K562 (cell line): ENCODE measurements around the gene RCE1. TPM values are rescaled to one million over a fixed set of nuclear protein-coding genes. Genes with fewer than 3 reads are reported as not detected.

Experiments used
- BACH1 ChIP-seq: fragments of 200-800 bp; sonication (Bioruptor generic); IDR thresholded peaks from 2 replicates; pipeline ENCODE4 v1.6.1; 2016; ENCODE audit warnings: missing genetic modification characterization, missing compliant biosample characterization
- E2F6 ChIP-seq, 2 experiments: IDR thresholded peaks; 2 replicates each; pipeline ENCODE4 v1.6.1; 2011; ENCODE audit warnings: borderline replicate concordance in 1 of 2, control low read depth in 1 of 2, low read depth in 1 of 2, low read length in 1 of 2, mild to moderate bottlenecking in 1 of 2, mixed read lengths in 1 of 2, moderate library complexity in 1 of 2; ENCODE audit not compliant: insufficient read depth in 1 of 2, insufficient read length in 1 of 2, poor library complexity in 1 of 2, severe bottlenecking in 1 of 2; ENCODE audit errors: extremely low read depth in 1 of 2
- EHMT2 ChIP-seq: fragments of 450-650 bp; IDR thresholded peaks from 2 replicates; pipeline ENCODE4 v1.6.1; 2018; ENCODE audit warnings: antibody characterized with exemption
- HMGXB4 ChIP-seq: sonication (generic); formaldehyde crosslinking; IDR thresholded peaks from 2 replicates; pipeline ENCODE4 v1.8.1; 2023; ENCODE audit warnings: mild to moderate bottlenecking, missing genetic modification reagents
- MYC ChIP-seq, 2 experiments: fragments of 250-450 bp in 1 of 2; sonication (Bioruptor Pico) in 1 of 2; IDR thresholded peaks; 2 replicates each; pipeline versions ENCODE4 v1.5.1 to v1.6.1; 2012 to 2021; ENCODE audit warnings: low read depth in 2 of 2, borderline replicate concordance in 1 of 2, improper control_type of control experiment in 1 of 2, low read length in 1 of 2, mild to moderate bottlenecking in 1 of 2, moderate library complexity in 1 of 2
- NR1H2 ChIP-seq: sonication (generic); formaldehyde crosslinking; IDR thresholded peaks from 2 replicates; pipeline ENCODE4 v1.4.0; 2020; ENCODE audit warnings: mild to moderate bottlenecking, missing genetic modification reagents
- PCBP1 ChIP-seq: fragments of 200-400 bp; formaldehyde crosslinking; IDR thresholded peaks from 2 replicates; pipeline ENCODE4 v1.6.1; 2018; ENCODE audit warnings: mild to moderate bottlenecking, low read depth, low read length; ENCODE audit not compliant: poor library complexity, severe bottlenecking
- POLR3G ChIP-seq: IDR thresholded peaks from 2 replicates; pipeline ENCODE4 v1.6.1; 2011; ENCODE audit not compliant: insufficient read length, insufficient replicate concordance; ENCODE audit errors: extremely low read depth
- PRPF4 ChIP-seq: fragments of 200-400 bp; formaldehyde crosslinking; IDR thresholded peaks from one replicate; pipeline ENCODE4 v1.6.1; 2017; ENCODE audit warnings: low read length, low read depth, mild to moderate bottlenecking; ENCODE audit not compliant: insufficient read depth, poor library complexity, severe bottlenecking
- RBM25 ChIP-seq: fragments of 200-400 bp; formaldehyde crosslinking; IDR thresholded peaks from 2 replicates; pipeline ENCODE4 v1.6.1; 2018; ENCODE audit warnings: low read length, low read depth, moderate library complexity; ENCODE audit not compliant: severe bottlenecking
- SRF ChIP-seq, 2 experiments: fragments of 250-450, 450-650 bp in 1 of 2; sonication (Bioruptor Pico) in 1 of 2; sonication (generic) in 1 of 2; formaldehyde crosslinking; IDR thresholded peaks; 2 replicates each; pipeline versions ENCODE4 v1.5.0 to v1.5.1; 2020 to 2022; ENCODE audit warnings: mild to moderate bottlenecking in 1 of 2, missing genetic modification reagents in 1 of 2
- YY1 ChIP-seq, 3 experiments: IDR thresholded peaks; 2 replicates each; pipeline ENCODE4 v1.6.1; 2011; ENCODE audit warnings: low read length in 2 of 3, mild to moderate bottlenecking in 2 of 3, moderate library complexity in 2 of 3, borderline replicate concordance in 1 of 3, control low read depth in 1 of 3, low read depth in 1 of 3; ENCODE audit not compliant: insufficient read depth in 3 of 3, insufficient replicate concordance in 2 of 3, control insufficient read depth in 1 of 3, insufficient read length in 1 of 3; ENCODE audit errors: extremely low read depth in 1 of 3
- ZBTB8A ChIP-seq: fragments of 450-650 bp; IDR thresholded peaks from 2 replicates; pipeline ENCODE4 v1.6.1; 2018; ENCODE audit warnings: mild to moderate bottlenecking, moderate library complexity; ENCODE audit not compliant: partially characterized antibody
- ZFP91 ChIP-seq: sonication (generic); formaldehyde crosslinking; IDR thresholded peaks from 2 replicates; pipeline ENCODE4 v1.8.0; 2022; ENCODE audit warnings: mild to moderate bottlenecking, missing genetic modification reagents
- ZFX ChIP-seq: sonication (generic); formaldehyde crosslinking; IDR thresholded peaks from 2 replicates; pipeline ENCODE4 v1.8.0; 2022; ENCODE audit warnings: mild to moderate bottlenecking, missing genetic modification reagents, moderate library complexity
- ZNF512 ChIP-seq: IDR thresholded peaks from 2 replicates; pipeline ENCODE4 v1.6.1; 2016; ENCODE audit warnings: missing genetic modification characterization, missing compliant biosample characterization
- polyA plus RNA-seq, 8 experiments: library from polyadenylated mRNA; depleted of rRNA in 4 of 8; stranded (reverse) in 5 of 8; unstranded in 3 of 8; fragments of >200 nt; fragmentation: Nextera tagmentation in 2 of 8; fragmentation: Illumina TruSeq in 1 of 8; extraction: Ambion mirVana in 2 of 8; extraction: Trizol in 1 of 8; gene quantifications; 2 replicates each; pipeline versions ENCODE4 v1.2.1 to v1.2.3, GENCODE V29; 2011 to 2014; ENCODE audit warnings: inconsistent platforms in 1 of 8, missing spikeins in 1 of 8
- total RNA-seq, 7 experiments: library from RNA; depleted of rRNA in 6 of 7; stranded (reverse); fragments of >200 nt in 6 of 7; fragmentation: Illumina TruSeq in 2 of 7; extraction: Trizol in 2 of 7; gene quantifications; 2 replicates each; pipeline versions ENCODE4 v1.2.1 to v1.2.3, GENCODE V29; 2011 to 2021; ENCODE audit warnings: low replicate concordance in 1 of 7
- TF ChIP-seq, protein P1 (sequence below): fragments of 250-450 bp; sonication (Bioruptor Pico); IDR thresholded peaks from 2 replicates; pipeline ENCODE4 v1.9.0; 2021; ENCODE audit warnings: mild to moderate bottlenecking

Gene RCE1
- total and polyA plus RNA-seq, 9 of the 15 experiments (the other 6 are each of a cell fraction or from before 2014, with no cell fraction given): 0.75 to 41.5 (median 15.1) TPM

DNA sequence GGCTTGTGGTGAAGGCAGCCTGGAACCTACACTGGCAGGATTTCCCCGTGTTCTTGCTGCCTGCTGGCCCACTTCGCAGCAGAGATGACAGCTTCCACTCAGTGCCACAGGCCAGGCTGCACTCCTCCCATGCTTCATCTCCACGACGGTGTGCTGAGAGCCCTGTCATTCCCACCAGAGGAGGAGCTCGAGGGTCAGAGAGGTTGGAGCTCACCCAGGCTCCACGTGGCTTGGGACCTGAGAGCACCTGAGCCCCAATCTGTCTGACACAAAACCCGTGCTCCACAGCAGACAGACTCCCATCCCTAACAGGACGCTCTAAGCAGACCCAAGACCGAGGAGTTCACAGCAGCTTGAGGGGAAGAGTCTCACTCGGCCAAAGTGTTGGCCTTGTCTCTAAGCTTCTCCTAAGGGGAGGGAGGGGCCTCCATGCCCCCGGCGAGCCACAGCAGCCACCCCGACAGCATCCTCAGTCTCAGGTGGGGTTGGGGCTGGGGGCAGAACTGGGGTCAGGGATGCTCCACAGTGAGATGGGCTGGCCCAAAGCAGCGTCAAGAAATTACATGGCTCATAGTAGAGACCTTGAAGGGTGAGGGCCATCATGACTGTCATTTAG is 24.3 kb downstream of the RCE1 start (continued):
- TF ChIP-seq HMGXB4: no peak
- TF ChIP-seq ZBTB8A: no peak
- no peak for TF ChIP-seq EHMT2
- TF ChIP-seq MYC (IDR thresholded peaks at IDR 0.05; ENCODE audit: low read depth, low read length): peak; percentile 73
- TF ChIP-seq MYC (CRISPR knock-in tag; IDR thresholded peaks at IDR 0.05; ENCODE audit: borderline replicate concordance, low read depth): no peak
- no peak for TF ChIP-seq SRF (CRISPR knock-in tag; IDR thresholded peaks at IDR 0.05)
- no peak for TF ChIP-seq PRPF4
- TF ChIP-seq PCBP1: no peak
- TF ChIP-seq RBM25: no peak
- TF ChIP-seq NR1H2 (CRISPR knock-in tag): no peak
- no peak for TF ChIP-seq POLR3G
- TF ChIP-seq YY1 (IDR thresholded peaks at IDR 0.05; ENCODE audit: borderline replicate concordance in 1 of 3, control insufficient read depth in 1 of 3, extremely low read depth in 1 of 3, insufficient read depth in 3 of 3, insufficient read length in 1 of 3, insufficient replicate concordance in 2 of 3, low read depth in 1 of 3, low read length in 2 of 3): no peak
- TF ChIP-seq E2F6 (IDR thresholded peaks at IDR 0.05; ENCODE audit: borderline replicate concordance in 1 of 2, extremely low read depth in 1 of 2, insufficient read depth in 1 of 2, insufficient read length in 1 of 2, low read depth in 1 of 2, low read length in 1 of 2, poor library complexity in 1 of 2, severe bottlenecking in 1 of 2): peak; percentile 33 to 61
- TF ChIP-seq ZNF512 (tag): no peak
- TF ChIP-seq ZFP91 (CRISPR knock-in tag): no peak
- 0 out of 2 replicates have a peak, but pooled peaks have one; percentile 17 for TF ChIP-seq ZFX (CRISPR knock-in tag)
- no peak for TF ChIP-seq BACH1 (tag)
- TF ChIP-seq, protein P1, sequence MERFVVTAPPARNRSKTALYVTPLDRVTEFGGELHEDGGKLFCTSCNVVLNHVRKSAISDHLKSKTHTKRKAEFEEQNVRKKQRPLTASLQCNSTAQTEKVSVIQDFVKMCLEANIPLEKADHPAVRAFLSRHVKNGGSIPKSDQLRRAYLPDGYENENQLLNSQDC (CRISPR knock-in tag): no peak
